HG02840 (cell line): ENCODE measurements around the gene CCDC92.

Experiments used
- ATAC-seq: cut with Tn5 transposase; IDR thresholded peaks from one replicate; pipeline ENCODE4 v1.9.1; 2021; ENCODE audit warnings: mild to moderate bottlenecking, moderate library complexity, moderate number of reproducible peaks; ENCODE audit not compliant: unreplicated experiment, low FRiP score

CCDC92 gene

DNA sequence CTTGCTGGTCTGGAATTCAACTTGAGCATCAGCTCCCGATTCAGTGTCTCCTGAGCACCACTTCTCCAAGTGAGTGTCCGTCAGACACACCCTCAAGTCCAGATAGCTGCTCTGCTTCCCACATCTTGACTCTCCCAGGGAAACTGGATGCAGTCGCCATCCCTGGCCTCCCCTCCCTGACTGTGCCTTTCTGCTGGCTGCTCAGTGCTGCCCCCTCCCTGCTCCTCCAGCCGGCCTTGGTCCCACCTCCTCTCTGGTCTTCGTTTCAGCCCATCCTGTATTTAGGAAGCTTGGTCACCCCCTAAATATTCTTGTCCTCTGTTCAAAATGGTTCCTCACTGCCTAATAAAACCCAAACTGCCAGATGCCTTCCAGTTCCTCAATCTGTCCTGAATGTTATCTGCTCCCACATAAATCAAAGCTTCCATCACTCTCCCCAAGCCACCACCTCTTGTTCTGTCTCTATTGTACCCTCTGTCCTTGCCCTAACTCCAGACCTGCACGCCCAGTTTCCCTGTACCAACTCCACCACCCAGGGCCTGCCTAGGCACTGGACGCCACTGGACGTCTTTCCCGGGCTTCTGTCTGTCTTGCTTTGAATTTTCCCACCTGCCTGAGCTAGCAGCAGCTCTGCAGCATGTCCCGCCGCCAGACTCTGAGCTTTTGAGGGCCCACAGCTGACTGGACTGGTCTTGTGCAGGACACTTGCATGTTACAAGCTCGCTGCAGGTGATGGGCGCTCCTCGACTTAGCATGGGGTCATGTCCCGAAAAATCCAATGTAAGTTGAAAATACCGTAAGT, 33.8 kb downstream of the CCDC92 start:
- no peak for ATAC-seq

DNA sequence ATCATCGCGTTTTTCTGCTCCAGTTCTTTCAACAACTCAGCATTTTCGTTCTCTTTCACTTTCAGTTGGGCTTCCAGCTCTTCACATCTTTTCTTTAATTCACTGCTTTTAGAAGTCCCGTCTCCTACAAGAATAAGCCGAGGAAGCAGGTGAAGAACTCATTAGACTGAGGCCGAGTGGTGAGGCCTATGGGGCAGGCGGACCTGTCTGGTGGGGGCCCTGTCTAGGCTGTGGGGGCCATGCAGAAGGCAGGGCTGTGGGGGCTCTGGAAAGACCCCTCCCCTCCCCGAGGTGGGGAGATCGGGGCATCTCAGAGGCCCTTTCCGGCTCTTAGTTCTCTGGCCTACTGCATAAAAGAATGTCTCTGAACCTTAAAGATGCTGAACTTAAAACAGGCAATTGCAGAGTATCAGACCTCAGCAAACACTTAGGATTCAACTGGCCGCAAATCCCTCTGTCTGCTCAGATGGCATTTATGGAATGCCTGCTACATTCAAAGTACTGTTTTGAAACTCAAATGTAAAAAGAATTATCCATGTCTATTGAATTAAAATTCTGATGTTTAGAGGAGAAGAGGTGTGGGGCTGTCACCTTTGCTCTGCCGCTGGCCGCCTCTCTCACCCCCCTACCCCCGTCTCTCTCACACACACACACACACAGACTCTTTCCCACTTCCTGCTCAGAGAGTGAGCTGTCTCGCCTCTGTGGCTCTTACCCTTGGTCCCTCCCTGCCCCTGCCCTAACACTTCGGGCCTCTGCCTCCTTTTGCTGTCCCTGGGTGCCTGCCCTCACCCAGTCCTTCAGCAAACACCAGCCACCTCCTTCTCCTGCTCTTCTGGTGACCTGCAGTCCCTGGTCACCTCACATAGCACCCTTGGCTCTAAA, 34.7 kb downstream of the CCDC92 start:
- ATAC-seq: no peak

DNA sequence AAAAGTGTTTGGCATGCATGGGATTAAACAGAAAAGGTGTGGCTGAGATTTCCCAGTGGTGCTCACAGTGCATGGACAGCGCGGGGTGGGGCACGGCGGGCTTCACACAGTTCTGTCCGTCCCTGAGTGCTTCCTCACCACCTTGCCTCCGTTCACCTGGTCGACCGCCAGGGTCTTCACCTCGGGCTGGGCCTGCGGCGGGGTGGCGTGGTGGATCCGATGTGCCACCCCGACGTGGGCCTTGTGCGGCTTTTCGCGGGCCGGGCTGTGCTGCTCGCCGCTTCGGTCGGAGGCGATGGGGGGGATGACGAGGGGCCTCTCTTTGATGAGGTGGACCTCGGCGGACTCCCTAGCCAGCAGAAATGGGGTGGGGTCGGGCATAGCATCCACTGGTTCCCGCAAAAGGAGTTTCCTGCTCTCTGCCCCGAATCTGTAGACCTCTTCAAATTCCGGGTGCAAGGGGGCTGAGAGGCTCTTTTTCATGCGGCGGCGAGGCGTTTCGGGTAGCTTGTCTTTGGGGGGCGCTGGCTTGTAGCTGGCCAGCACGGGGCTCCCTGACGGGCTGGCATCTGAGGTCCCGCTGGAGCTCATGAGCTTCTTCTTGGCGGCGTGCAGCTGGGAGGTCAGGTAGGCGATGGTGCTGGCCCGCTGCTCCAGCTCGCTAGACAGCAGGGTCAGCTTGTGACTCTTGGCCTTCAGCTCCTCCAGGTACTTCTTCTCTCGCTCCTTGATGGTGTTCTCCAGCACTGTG, 35.5 kb downstream of the CCDC92 start:
- ATAC-seq: no peak

DNA sequence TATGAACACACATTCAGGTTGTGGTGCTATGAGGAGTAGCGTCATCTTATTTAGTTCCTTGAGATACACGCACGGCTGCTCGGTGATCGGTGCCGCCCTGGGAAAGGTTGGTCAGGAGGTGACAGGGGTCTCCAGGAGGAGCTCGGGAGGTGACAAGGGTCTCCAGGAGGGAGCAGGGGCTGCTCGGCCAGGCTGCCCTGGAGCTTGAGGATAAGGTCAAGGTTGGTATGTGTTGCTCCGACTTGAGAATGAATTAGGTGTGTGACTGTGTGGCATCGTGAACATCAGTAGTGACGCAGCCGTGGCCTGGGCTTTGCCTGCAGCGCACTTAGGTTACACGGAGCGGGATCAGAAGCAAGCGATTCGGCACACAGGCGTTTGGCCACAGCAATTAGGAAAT, 36.2 kb downstream of the CCDC92 start:
- ATAC-seq: no peak

DNA sequence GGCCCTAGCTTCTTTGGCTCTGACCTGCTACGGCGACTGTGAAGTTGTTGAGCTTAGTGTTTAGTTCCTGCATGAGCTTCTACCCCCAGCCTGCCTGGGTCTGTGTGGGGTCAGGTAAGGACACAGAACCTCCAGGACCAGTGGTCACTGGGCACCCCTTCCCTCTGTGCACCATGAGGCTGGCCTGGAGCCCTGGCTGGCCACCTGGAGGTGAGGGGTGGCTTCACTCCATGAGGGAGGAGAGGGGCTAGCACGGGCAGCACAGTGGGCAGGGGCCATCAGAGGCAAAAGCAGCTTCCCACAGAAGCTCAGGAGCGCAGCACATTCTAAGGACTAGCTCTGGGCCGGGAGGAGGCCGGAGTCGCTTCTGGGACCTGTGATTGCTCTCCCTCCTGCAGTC, 36.7 kb downstream of the CCDC92 start:
- ATAC-seq: no peak

DNA sequence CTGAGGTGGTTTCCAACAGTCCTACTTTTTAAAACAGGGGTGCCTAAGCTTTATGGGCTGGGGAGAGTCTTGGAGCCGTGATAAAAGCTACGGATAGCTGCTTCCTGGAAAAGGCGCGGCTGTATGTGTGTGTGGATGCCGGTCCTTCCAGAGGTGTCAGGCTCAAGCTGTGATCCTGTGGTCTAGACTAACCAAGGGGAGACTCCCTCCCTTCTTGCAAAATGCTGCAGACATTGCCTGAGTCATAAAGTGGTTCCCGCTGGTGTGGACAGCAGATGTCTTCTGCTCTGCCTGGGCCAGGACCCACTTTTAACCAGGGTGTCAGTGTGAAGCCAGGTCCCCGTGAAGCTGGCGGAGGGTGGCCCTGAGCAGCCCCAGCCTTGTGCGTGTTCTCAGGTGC, 37.8 kb downstream of the CCDC92 start:
- no peak for ATAC-seq

DNA sequence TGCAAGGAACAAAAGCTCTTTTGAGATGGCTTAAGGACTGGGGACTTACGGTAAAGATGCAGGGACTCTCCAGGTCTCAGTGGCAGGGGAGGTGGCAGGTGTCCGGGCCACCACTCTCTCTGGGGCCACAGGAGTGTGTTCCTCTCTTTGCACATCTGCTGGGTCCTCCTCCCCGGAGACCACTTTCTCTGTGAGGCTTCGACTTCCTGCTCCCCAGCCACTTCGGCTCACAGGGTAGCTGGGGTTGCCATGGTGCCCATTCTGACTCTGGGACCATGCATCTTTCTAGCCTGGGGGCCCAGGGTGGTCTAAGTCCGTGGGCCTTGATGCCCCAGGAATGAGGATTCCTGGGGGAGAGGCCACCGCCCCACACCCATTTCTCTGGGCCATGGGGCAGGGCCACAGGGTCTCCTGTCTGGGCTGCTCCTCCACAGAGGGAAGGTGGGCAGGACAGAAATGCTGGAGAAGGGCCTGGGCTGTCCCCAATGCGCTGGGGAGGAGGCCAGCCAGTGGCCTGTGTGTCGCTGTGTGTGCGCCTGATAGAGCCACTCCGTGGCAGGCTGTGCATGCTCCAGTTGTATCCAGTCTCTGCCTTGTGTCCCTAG, 38.5 kb downstream of the CCDC92 start:
- no peak for ATAC-seq

DNA sequence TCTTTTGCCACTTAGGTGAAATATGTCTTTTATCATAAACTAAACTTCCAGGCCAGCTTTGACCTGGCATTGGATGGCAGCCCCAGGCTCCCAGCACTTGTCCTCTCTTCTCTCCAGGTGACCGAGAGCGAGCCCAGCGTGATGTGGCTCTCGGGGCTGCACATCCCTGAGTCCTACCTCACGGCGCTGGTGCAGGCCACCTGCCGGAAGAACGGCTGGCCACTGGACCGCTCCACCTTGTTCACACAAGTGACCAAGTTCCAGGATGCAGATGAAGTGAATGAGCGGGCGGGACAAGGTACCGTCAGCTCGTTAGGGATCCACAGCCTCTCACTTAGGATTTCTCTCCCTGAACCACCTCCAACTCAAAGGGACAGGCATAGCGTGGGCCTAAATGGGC, 39.4 kb downstream of the CCDC92 start:
- ATAC-seq: no peak

DNA sequence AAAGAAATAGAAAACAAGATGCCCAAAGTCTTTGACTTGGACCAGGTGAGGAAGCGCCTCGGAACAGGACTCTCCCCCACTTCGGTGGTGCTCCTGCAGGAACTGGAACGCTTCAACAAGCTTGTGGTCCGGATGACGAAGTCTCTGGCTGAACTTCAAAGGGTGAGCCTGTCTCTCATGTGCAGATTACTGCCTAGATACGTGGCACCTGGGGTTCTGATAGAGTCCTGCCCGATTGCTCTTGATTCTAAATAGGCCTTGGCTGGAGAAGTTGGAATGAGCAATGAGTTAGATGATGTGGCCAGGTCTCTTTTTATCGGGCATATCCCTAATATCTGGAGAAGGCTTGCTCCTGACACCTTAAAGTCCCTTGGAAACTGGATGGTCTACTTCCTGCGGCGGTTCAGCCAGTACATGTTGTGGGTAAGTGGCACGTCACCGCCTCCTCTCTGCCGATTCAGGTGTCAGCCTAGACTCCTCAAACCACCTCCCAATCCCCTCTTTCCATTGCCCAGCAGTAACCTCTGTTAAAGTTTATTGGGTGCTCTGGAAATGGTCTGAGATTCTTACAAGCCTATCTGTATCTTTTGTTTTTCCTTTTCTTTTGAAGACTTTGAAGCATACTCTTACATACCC, 40.8 kb downstream of the CCDC92 start:
- no peak for ATAC-seq

DNA sequence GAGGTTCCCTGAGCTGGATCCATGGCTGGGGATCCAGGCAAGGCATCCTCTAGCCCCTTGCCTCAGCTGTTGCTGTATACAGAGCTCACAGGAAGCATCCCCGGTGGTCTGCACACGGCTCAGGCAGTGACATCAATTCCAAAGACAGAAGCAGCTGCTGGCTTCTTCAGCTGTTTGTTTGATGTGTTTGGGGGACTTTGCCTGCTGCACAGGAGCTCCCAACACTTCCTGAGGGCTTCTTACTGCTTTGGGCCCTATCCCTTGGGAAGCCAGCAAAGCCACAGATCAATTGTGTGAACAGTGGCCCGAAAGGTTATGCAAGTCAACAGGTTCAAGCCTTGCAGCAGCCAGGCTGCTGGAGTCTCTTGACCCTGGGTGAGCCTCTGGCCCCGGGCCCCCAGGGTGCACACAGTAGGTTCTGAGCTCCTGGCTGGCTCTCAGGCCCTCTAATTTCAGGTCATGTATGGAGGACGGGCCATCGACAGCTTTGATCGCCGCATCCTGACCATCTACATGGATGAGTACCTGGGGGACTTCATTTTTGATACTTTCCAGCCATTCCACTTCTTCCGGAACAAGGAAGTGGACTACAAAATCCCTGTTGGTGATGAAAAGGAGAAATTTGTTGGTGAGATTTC, 42.6 kb downstream of the CCDC92 start:
- no peak for ATAC-seq

DNA sequence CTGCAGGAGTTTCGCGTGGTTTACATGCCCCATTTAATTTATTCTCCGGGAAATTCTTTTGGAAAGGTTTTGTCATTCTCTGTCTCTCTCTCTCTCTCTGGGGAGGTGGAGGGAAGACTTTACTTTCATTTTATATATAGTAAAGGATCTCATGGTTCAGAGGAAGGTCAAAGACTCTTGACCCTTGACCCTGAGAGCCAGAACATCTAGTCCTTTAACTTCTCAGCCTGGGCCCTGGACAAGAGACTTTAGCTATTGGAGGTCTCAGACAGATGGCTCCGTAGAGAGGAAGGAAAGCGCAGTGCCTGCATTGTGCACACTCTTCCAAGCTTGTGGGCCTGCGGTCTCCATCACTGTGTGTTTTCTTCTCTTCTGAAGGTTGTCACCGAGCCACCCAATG, 43.7 kb downstream of the CCDC92 start:
- no peak for ATAC-seq

DNA sequence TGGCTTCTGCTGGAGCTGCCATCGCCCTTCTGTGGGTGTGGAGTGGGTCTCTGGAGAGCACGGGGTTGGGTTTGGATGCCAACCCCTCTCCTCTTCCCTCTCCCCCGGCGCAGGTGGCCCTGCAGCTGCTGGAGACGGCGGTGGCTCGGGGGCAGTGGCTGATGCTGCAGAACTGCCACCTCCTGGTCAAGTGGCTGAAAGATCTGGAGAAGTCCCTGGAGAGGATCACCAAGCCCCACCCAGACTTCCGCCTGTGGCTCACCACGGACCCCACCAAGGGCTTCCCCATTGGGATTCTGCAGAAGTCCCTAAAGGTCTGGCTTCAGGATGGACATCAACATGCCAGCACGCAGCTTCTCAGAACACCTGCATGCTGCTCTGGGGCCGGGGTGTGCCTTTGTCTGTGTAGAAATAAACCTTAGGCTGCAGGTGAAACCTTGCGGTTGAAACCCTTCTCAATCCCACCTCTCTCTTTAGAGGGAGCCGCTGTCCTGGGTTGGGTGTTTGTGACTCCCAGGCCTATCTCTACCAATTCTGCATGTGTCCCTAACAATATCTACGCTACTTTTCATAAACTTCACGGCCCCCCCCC, 44.3 kb downstream of the CCDC92 start:
- no peak for ATAC-seq

DNA sequence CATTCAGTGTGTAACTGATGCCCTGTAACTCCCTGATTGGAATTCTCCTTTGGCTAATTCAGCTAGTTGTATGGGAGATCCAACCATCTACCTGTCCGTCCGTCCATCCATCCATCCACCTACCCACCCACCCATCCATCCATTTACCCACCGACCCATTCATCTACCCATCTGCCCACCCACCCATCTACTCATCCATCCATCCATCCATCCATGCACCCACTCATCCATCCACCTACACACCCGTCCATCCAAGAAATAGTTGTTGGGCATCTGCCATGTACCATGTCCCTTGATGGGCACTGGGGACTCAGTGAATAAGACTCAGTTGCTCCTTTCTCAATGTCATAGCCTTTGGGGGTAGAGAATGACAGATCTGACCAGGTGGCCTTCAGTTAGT, 48.1 kb downstream of the CCDC92 start:
- no peak for ATAC-seq

DNA sequence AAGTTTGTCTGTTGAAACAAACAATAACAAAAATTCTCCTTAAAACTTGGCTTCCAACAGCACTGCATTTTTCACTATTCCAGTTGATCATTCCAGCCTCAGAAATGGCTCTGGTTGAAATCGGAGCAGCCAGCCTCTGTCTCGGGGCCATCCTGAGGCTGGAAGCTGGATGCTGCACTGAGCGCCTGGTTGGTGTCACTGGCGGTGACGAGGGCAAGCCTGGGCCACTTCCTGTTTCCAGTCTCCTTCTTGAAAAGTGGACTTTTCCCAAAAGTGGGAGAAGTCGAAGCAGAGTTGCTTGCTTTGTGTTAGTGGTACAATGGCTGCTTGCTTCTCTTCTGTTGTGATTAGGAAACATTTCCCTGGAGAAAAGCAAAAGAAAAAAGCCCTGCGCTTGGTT, 48.7 kb downstream of the CCDC92 start:
- ATAC-seq: no peak

DNA sequence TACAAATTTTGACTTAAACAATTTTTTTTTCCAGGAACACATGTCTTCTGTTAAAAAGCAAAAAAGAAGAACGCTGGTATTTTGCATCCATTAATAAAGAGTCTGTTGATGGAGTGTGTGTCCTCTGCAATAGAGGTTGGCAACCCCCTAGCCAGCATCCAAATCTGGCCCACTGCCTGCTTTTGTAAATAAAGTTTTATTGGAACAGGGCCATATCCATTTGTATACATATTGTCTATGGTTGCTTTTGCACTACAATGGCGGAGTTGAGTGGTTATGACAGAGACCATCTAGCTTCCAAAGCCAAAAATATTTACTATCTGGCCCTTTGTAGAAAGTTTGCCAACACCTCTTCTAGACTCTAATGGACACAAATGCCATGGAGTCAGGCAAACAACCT, 49.6 kb downstream of the CCDC92 start:
- no peak for ATAC-seq

DNA sequence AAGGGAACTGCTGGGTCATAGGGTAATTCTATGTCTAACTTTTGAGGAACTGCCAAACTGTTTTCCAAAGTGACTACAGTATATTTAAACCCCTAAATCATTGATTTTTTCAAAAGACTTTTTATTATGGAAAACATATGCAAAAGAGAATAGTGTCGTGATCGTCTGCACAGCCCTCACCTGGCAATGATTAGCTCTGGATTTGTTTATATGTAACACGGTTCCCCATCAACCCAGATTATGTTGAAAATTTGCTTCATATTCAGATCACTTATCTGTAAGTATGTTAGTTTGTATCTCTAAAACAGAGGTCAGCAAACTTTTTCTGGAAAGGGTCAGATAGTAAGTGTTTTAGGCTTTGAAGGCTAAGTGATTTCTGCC, 52.7 kb downstream of the CCDC92 start:
- no peak for ATAC-seq

DNA sequence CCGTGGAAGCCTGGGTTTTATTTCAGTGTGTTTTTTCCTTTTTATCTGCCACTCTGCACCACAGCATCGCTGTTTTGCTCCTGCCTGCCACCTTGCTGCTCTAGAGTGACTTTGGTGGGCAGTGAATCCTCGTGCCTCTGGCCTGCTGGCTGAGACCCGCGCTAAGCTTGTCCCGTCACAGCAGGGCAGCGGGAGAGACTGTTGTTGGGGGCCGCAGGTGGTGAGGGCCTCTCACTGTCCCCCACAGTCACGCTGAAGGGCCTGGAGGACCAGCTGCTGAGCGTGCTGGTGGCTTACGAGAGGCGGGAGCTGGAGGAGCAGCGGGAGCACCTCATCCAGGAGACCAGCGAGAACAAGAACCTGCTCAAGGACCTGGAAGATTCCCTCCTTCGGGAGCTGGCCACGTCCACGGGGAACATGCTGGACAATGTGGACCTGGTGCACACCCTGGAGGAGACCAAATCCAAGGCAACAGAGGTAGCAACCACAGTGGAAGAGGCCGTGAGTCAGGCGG, 55.2 kb downstream of the CCDC92 start:
- no peak for ATAC-seq

DNA sequence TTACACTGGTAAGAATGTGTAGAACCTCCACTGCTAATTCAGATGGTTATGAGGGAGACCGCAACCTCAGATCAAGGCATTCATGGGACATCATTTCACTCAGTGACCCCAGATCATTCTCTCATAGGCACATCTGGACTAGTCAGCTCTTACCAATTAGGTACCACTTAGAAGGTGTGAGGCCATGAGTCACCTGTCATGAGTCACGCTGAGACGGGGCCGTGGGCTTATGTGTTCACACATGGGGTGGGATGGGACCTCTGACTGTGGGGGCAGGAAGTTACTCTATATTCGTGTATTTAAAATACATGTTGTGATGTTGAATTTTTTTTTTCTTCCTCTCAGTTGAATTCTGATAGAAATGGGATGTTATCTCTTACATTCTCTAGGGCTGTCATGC, 55.9 kb downstream of the CCDC92 start:
- ATAC-seq: no peak

DNA sequence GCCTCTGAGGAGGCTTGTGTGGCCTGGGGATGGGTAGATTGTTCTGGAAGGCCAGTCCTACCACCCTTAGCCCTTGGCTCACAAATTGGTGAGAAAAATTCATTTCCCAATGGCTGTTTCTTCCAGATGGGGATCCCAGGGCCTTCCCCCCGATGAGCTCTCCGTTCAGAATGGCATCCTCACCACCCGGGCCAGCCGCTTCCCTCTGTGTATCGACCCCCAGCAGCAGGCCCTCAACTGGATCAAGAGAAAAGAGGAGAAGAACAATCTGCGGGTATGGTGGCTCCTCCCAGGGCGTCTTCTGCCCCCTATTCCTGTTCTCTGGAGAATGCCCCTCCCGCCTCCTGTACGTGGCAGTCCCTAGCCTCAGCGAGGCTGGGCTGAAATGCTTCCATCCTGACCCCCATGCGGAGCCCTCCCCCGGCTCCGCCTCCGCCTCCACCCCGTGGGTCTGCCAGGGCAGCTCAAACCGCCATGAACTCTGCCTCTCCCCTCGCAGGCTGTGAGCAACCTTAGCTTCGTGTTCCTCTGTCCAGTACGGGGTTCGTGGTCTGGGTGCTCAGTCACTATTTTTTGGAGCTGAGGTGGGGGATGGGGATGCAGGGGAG, 57.8 kb downstream of the CCDC92 start:
- ATAC-seq: no peak
